GM12874 (cell line): ENCODE measurements around the gene TUBGCP2.

Experiments used
- TF ChIP-seq, protein P1 (sequence below): IDR thresholded peaks from 2 replicates; pipeline ENCODE4 v1.5.1; 2011; ENCODE audit warnings: low read depth, mild to moderate bottlenecking, control low read depth, low read length, moderate library complexity; ENCODE audit not compliant: insufficient read depth

The TUBGCP2 gene

DNA sequence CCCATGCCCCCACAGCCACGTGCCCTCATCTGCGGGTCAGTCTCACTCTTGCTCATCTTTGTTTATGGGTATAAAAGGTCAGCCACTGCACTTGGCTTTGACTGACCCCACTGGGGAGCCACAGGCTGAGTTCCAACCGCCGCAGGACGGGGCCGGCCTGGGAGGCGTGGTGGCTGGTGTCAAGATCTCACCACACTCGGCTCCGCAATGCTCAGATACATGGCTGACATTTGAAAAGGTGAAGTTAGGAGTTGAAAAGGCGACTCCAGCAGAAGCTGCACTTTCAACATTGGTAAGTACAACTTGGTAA is 14.9 kb downstream of the TUBGCP2 start:
- TF ChIP-seq, protein P1, sequence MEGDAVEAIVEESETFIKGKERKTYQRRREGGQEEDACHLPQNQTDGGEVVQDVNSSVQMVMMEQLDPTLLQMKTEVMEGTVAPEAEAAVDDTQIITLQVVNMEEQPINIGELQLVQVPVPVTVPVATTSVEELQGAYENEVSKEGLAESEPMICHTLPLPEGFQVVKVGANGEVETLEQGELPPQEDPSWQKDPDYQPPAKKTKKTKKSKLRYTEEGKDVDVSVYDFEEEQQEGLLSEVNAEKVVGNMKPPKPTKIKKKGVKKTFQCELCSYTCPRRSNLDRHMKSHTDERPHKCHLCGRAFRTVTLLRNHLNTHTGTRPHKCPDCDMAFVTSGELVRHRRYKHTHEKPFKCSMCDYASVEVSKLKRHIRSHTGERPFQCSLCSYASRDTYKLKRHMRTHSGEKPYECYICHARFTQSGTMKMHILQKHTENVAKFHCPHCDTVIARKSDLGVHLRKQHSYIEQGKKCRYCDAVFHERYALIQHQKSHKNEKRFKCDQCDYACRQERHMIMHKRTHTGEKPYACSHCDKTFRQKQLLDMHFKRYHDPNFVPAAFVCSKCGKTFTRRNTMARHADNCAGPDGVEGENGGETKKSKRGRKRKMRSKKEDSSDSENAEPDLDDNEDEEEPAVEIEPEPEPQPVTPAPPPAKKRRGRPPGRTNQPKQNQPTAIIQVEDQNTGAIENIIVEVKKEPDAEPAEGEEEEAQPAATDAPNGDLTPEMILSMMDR: no peak

DNA sequence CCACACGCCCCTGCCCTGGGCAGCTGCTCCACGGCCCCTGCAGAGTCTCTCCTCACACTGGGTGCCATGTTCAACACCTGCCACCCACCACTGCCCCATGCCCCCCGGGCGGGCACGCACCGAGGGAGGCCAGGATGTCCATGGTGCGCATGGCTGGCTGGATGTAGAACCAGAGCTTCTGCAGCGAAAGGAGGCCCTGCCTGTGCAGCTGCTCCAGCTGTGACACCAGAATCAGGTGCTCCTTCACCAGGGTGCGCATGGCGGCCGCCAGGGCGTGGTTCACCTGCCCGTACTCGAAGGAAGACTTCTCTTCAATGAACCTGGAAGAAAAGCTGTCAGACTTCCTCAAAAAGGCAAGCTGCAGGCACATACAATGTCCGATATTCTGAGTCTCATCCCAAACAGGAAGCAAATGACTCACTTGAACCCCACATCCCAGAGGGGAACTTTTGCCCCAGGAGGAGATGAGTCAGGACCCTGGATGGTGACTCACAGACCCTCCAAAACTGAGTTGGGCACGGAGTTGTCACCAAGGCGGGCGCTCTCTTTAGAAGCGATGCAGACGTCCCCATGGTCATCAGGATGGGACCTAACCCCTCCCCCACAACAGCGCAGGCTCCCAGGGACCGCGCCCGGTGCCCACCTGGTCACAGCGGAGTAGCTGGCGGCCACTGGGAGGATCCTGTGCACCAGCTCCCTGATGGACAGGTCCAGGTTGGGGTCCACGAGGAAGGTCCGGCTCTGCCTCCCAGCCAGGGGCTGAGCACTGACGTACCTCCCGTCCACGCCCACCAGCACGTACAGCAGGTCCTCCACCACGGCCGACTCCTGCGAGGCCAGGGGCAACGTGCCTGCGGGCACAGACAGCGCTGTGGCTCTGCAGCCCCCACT is 15.5 kb downstream of the TUBGCP2 start:
- TF ChIP-seq, protein P1: no peak

DNA sequence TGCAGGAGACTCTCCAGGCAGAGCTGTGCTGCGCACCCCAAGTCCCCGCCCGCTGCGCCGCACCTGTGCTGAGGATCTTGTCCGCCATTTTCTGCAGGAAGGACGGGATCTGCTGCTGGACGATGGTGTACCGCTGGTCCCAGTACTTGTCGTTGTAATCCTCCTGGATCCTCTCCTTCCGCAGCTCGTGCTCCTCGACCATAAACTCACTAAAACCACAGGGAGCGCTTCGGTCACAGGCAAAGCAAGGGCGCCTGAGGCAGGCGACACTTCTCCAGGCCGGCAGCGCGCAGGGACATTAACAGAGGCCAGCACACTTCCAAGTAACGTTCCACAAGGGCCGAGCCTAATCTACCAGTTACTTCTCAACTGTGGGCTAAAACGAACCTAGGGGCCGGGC is 18.9 kb downstream of the TUBGCP2 start:
- TF ChIP-seq, protein P1: no peak

DNA sequence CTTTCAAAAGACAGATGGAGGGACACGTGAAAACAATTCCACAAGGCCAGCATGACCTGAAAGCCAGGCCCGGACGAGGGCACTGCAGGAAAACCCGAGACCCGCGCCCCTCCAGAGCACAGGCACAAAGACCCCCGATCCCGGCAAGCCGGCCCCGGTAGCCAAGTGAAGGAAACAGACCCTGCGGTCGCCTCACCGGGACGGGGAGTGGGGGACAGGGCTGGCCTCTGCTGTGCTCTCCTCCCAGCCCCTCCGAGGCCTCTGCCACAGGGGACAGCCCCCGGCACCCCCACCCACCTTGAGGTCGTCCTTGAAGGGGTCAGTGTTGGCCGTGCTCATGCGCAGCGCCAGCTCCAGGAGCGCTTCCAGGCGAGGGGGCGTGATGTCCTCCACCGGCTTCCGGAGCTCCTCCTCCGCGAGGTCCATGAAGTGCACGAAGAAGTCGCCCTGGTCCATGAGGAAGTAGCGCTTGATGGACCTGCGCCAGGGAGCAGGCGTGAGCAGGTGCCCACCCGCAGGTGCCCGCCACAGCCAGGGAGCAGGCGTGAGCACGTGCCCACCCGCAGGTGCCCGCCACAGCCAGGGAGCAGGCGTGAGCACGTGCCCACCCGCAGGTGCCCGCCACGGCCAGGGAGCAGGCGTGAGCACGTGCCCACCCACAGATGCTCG is 20.7 kb downstream of the TUBGCP2 start:
- TF ChIP-seq, protein P1: no peak

DNA sequence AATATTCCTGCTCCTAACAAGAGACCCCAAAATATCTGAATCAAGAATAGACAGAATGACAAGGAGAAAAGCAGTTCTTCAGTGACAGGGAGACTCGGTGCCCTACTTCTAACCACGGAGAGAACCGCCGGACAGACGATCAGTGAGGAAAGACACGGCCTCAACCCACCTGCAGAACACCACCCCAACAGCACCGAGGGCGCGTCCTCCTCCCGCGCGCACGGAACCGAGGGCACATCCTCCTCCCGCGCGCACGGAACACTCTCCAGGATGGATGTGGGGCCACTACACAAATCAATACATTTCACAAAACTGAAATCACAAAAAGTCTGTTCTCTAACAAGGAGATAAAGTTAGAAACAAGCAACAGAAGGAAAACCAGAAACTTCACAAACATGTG is 22.3 kb downstream of the TUBGCP2 start:
- TF ChIP-seq, protein P1: no peak

DNA sequence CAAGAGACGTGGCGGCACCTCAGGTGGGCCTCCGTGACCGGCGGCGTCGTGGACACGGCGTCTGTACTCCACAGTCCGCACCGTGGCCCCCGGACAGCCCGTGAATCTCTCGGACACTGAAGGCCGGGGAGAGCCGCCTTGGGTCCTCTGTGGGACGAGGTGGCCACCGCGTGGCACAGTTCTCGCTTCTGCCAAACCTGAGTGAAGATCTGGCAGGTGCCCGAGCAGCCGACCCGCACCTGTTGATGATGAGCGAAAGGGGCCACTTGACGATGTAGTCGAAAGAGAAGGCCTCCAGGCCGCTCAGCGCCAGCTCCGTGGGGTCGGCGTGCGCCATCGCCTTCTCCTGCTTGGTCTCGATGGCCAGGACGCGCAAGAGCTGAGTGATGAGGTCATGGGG is 23.5 kb downstream of the TUBGCP2 start:
- TF ChIP-seq, protein P1: no peak

DNA sequence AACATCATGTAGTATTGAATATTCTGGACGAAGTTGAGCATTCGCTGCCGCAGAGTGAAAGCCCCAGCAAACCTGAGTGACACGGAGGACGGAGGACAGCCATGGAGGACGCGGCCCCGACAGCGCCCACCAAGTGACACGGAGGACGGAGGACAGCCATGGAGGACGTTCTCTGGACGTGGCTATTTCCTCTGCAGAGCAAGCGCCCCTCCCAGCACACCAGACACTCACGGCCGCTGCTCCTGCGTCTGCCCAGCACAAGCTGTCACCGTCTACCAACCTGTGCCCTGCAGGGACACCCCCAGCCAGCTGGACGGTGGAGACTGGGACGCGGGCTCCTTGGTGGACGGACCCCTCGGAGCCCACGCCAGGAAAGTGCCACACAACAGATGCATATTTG is 24.7 kb downstream of the TUBGCP2 start:
- TF ChIP-seq, protein P1: no peak
